B cell (primary cell): ENCODE measurements around the gene GNRHR.

Experiments used
- CTCF ChIP-seq: fragments of 200-600 bp; IDR thresholded peaks from one replicate; pipeline ENCODE4 v1.8.0; 2022; ENCODE audit warnings: antibody characterized with exemption, mild to moderate bottlenecking
- EZH2 ChIP-seq: IDR thresholded peaks from 2 replicates; pipeline ENCODE4 v1.6.1; 2012; ENCODE audit warnings: borderline replicate concordance, low read depth, mild to moderate bottlenecking, moderate library complexity, low read length; ENCODE audit not compliant: insufficient read depth, poor library complexity, severe bottlenecking

GRCh38 chr4:67727124-67727850 is 26.9 kb downstream of the GNRHR start:
- TF ChIP-seq CTCF (no peak), EZH2 (no peak)
